ENCODE data around the gene INPP5K.
"Not testable (repeated sequence)": the region's sequence is repeated elsewhere in the genome, so short reads cannot be mapped to it uniquely, and the experiment has no call there.

INPP5K gene

DNA sequence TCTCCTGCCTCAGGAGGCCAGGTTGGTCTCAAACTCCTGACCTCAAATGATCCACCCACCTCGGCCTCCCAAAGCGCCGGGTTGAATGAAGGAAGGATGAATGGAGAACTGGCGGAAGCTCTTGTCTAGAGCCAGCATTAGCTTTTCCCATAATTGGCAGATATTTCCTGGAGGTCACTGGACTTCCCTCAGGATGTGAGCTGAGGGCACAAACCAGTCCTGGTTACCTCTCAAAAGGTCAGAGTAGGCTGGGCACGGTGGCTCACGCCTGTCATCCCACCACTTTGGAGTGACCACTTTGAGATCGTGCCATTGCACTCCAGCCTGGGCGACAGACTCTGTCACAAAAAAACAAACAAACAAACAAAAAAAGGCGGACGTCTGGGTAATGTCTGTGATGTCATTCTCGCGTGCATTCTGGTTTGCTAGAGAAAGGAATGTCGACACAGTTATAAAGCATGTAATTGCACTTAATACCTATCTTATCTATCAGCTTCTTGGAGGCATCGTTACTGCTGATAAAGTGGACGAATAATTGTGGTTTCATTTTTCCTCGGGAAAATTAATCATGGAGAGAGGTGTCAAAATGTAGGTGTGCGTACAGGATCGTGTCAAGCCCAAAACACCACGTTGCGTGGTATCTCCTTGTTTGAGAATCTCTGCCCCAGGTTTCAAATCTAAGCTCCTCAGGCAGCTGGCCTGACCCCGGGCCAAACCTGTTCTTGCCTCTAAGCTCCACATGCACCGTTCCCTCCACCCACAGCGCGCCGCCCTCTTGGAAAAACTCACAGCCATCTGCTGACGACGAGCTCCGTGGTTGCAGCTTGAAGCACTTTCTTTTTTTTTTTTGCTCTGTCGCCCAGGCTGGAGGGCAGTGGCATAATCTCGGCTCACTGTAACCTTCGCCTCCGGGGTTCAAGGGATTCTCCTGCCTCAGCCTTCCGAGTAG lies 54.0 kb downstream of the INPP5K start:
- DNase-seq: no peak

DNA sequence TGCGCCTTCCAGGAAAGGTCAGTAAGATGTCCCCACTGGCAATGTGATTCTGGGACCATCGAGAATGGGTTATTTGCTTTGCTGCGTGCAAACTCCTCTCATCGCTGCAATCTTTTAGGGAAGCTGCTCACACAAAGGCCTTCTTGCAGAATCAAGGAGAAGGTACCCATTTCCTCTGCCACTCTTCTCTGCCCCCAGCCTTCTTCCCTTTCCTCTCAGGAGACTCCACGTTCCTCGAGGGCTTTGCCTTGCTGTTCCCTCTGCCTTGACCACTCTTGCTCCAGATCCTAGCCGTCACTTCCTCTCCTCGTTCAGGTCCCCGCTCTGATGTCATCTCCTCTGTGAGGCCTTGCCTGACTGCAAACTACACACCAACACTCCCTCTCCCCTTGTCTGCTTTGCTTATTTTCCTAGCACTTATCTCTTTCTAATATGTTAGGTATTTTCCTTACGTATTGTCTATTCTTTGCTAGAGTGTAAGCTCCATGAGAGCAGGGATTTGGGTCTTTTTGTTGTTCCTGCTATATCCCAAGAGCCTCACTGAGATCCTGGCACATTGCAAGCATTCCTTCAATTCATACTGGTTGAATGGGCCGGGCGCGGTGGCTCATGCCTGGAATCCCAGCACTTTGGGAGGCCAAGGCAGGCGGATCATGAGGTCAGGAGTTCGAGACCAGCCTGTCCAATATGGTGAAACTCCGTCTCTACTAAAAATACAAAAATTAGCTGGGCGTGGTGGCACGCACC lies 55.0 kb downstream of the INPP5K start:
- DNase-seq: no peak

DNA sequence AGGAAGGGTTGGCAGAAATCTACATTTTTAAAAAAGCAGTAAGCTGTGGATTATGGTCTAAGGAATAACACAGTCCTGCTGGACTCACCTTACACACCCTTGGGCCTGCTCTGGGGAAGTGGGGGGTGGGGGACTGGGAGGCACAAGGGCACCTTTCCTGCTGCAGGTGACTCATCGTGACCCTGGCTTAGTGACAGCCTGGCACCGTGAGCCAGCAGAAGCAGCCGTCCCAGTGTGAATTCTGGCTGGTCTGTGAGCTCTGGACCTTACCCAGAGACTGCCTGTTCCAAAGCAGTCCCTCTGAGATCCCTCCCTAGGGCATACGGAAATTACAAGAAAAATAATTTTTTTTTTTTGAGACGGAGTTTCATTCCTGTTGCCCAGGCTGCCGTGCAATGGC lies 56.2 kb downstream of the INPP5K start:
- DNase-seq: no peak

DNA sequence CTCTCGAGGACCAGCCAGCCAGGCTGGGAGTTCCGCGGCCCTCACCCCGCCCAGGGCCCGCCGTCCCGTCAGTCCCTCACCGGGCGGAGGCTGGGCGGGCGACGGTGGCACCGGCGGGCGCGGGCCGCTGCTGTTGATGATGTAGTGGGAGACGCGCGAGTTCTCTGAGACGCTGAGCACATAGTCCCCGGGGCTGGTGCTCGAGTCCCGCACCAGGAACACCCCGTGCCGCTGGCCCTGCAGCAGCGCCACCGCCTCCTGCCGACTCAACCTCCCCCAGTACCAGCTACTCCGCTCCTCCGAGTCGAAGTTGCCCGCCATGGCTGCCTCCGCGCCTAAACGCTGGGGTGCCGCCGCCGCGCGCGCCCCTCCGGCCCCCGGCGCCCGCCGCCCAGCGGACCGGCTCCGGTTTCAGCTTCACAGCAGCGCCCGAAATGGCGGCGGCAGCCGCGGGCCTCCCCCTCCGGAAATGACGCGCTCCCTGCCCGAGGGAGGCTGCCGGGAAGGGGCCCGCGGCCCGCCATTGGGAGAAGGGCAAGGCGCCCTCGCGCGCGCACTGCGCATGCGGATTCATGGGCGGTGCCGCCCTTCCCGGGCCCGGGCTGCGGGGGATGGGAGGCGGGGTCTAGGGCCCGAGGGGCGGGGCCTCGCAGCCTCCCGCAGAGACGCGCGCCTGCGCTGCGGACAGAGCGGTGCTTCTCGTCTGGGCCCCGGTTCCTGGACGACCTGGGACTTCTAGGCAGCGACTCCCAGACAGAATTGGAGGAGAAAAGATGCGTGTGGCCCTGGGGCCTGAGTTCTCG lies 60.4 kb downstream of the INPP5K start, which contains the start of gene CRK:
CRK (minus strand) TSS at position 436 of the 803 bp plus-strand sequence; CDS start at position 321, 115 bp downstream.
- peak; percentile 96 for DNase-seq

DNA sequence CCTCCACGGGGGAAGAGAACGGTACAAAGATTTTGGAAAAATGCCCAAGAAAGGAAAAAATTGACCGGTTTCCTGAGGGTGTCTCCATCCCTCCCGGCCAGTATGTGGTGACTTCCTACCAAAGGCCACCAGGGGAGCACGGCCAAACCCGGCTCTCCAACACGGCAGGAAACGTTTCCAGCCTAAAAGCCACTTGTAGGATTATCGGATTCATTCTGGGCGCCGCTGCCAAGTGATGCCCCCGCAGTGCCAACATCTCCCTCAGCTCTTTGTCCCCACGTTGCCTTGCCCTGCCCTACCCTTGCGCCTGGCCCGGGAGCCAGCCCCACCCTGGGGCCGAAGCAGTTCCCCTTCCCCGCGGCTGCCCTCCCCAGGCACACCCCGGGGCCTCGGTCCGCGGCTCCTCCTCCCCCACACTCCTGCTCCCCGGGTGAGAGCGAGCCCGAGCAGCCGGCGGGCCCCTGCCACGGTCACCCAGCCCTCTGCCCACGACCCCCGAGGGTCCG lies 61.1 kb downstream of the INPP5K start:
- DNase-seq: peak; percentile 70

DNA sequence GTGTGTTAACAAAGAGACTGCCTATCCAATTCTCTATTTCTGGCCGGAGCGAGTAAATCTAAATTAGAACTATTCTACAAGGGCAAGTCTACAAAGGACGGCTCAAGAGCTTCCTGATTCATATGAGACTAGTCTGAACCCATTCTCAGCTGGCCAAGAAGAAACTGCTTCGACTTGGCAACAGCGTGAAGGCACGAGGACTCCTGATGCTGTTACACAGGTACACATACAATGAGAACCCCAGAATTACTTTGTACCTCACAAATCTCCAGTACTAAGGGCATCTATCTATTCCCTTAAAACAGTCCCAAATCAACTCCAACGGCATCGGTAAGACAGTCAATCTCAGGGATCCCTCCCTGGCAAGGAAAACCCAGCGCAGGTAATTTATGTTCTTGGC lies 61.9 kb downstream of the INPP5K start:
- no peak for DNase-seq

DNA sequence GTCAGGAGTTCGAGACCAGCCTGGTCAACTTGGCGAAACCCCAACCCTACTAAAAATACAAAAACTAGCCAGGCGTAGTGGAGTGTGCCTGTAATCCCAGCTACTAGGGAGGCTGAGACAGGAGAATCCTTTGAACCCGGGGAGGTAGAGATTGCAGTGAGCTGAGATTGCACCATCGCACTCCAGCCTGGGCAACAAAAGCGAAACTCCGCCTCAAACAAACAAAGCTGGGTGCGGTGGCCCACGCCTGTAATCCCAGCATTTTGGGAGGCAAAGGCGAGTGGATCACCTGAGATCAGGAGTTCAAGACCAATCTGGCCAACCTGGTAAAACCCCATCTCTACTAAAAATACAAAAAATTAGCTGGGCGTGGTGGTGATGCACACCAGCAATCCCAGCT lies 62.7 kb downstream of the INPP5K start:
- not testable (repeated sequence) for DNase-seq

DNA sequence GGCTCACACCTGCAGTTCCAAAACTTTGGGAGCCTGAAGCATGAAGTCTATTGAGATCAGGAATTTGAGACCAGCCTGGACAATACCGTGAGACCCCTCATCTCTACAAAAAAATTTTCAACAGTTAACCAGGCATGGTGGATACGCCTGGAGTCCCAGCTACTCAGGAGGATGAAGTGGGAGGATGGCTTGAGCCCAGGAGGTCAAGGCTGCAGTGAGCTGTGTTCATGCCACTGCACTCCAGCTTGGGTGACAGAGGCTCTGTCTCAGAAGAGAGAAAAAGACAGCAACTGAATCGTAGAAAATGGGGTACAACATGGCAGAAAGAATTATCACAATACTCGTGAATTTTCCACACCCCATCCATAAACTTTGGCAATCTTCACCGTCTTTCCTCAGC lies 63.6 kb downstream of the INPP5K start:
- no peak for DNase-seq

DNA sequence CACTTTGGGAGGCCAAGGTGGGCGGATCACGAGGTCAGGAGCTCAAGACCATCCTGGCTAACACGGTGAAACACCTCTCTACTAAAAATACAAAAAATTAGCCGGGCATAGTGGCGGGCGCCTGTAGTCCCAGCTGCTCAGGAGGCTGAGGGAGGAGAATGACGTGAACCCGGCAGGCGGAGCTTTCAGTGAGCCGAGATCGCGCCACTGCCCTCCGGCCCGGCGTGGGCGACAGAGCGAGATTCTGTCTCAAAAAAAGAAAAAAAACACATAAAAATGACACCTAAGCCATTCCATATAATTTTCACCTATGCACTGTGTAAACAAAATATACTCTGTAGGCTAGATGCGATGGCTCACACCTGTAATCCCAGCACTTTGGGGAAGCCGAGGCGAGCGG lies 66.2 kb downstream of the INPP5K start:
- not testable (repeated sequence) for DNase-seq

DNA sequence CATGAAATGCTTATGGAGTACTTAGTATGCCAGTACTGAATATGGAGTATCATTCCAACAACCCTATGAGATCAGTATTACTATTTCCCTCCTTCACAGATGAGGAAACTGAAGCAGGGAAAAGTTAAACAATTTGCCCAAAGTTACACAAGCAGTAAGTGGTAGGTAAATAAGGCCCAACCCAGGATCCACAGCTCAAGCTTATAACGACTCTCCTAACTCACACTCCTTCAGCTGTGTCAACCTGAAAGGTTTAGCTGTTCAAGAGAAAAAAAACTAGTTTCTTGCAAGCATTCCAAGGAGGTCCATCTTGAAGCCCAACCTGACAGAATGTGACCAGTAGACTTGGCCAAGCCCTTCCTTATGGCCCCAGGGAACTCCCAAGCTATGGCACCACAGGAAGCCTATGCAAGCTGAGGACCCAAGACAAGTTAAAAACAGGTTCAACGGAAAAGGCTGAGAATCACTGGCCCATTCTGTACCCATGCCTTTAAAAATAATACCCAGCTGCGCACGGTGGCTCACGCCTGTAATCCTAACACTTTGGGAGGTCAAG lies 66.9 kb downstream of the INPP5K start:
- no peak for DNase-seq

DNA sequence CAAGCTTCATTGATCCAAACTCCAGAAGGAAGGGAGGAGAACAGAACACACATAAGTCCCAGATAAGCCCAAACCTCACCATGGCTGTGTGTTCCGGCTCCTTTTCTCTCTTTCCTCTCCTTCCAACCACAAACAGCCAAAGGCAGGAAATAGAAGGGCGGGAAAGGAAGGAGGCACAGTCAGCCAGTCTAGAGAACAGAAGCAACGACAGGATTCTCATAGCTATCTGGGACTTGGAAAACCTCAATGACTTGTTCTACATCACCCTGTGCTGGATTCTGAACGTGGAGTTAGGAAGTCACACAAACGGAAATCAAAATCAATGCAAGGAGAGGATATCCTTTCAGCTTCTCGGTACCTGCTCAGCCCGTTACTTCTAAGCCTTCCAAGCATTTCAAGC lies 69.4 kb downstream of the INPP5K start:
- no peak for DNase-seq

DNA sequence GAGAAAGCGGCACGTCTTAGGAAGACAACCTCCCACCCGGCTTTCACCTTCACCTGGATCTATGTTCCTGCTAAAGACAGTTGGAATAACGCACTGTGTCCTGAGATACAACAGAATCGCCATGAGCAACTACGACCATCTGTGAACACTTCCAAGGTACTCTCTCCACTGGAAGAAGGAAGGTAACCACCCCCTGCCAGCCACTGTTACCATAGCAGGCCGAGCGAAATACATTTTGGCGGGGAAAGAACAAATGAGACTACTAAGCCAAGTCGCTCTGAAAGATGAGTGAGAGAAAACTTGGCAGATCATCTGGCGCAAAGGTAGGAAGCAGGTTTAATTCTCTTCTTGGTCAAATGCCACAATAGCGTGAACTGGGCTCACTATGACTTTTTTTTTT lies 70.2 kb downstream of the INPP5K start:
- no peak for DNase-seq

DNA sequence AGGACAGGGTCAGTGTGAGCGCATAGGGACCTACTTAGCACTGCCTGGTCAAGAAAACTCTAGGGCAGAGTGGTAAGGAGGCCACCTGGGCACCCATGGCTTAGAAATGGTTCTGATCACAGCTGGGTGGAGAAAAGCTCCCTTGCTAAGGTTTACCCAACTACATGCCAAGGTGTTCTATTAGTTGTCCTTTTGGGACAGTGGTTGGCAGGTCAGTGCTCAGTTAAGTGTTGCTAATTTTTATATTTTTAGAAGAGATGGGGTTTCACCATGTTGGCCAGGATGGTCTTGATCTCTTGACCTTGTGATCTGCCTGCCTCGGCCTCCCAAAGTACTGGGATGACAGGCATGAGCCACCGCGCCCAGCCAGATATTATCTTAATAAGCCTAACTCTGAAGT lies 70.7 kb downstream of the INPP5K start:
- not testable (repeated sequence) for DNase-seq

Measured in fibroblast of skin of abdomen (primary cell).